K562 (cell line): ENCODE results near the gene MAPKAPK2. TPM values are rescaled to one million over a fixed set of nuclear protein-coding genes. Genes with fewer than 3 reads are reported as not detected.

Experiments used
- ATAC-seq: fragments of 200-7000 bp; cut with Tn5 transposase; 3 replicates; pipeline ENCODE4 v1.9.1; 2020; ENCODE audit warnings: moderate library complexity
- BruUV-seq: library from RNA; stranded (reverse); fragments of 400-500 nt; replicated peaks from 2 replicates; lab custom pipeline; 2021; lab: Mats Ljungman, UMichigan
- CTCF ChIA-PET: fragments of 300-600 bp; formaldehyde crosslinking; extraction: SDS; loops from one replicate; lab custom pipeline; 2021; ENCODE audit warnings: low intra/inter-chr PET ratio; lab: Yijun Ruan, JAX
- POLR2A ChIA-PET: fragments of 300-600, 350-650 bp; sonication (Branson Sonifier 250); formaldehyde crosslinking; extraction: SDS; loops from one replicate; lab custom pipeline; 2021; ENCODE audit warnings: antibody characterized with exemption, inconsistent platforms; lab: Yijun Ruan, JAX
- DNase-seq, 4 experiments: peaks; one replicate each; pipeline versions ENCODE4 v3.0.0 to v3.0.0-alpha.2; 2011 to 2018; ENCODE audit warnings: low spot score in 3 of 4, mixed read lengths in 3 of 4; ENCODE audit errors: extremely low read depth in 1 of 4
- FAIRE-seq: peaks from 2 replicates; lab custom pipeline; 2011; peaks lifted over from hg19 to GRCh38; lab: Jason Lieb, UNC
- H2AFZ ChIP-seq: 2 replicates; pipeline ENCODE4 v1.6.0; 2011; ENCODE audit warnings: low read depth, low read length, control low read depth, inconsistent platforms
- H3K27ac ChIP-seq: fragments of 200-600 bp; 3 replicates; pipeline ENCODE4 v1.8.0; 2011; ENCODE audit warnings: low read depth, mild to moderate bottlenecking, control low read depth, inconsistent platforms, low read length, moderate library complexity, mixed read lengths; ENCODE audit errors: extremely low read depth
- H3K27me3 ChIP-seq, 2 experiments: fragments of 300-600 bp in 1 of 2; 2 replicates in 1 of 2; 3 replicates in 1 of 2; pipeline versions ENCODE4 v1.6.0 to v1.8.0; 2011; ENCODE audit warnings: inconsistent platforms in 2 of 2, low read length in 2 of 2, mild to moderate bottlenecking in 1 of 2, mixed read lengths in 1 of 2, moderate library complexity in 1 of 2; ENCODE audit not compliant: control insufficient read depth in 2 of 2, insufficient read depth in 2 of 2
- H3K36me3 ChIP-seq: fragments of 300-600 bp; 3 replicates; pipeline ENCODE4 v1.8.0; 2011; ENCODE audit warnings: mild to moderate bottlenecking, low read length, inconsistent platforms; ENCODE audit not compliant: control insufficient read depth, insufficient read depth
- H3K4me1 ChIP-seq, 2 experiments: fragments of 200-600 bp in 1 of 2; replicated peaks in 1 of 2; 2 replicates in 1 of 2; 3 replicates in 1 of 2; pipeline versions ENCODE4 v1.5.1 to v1.8.0; 2011; ENCODE audit warnings: inconsistent platforms in 2 of 2, low read length in 2 of 2, mild to moderate bottlenecking in 1 of 2, mixed read lengths in 1 of 2, moderate library complexity in 1 of 2; ENCODE audit not compliant: control insufficient read depth in 2 of 2, insufficient read depth in 2 of 2
- H3K4me2 ChIP-seq: 2 replicates; pipeline ENCODE4 v1.6.1; 2011; ENCODE audit warnings: low read length, control low read depth, inconsistent platforms, mixed read lengths; ENCODE audit not compliant: insufficient read depth
- H3K4me3 ChIP-seq: fragments of 200-600 bp; sonication (generic), shearing (Covaris generic); 2 replicates; pipeline ENCODE4 v1.5.1; 2016; ENCODE audit warnings: control low read depth, inconsistent platforms
- H3K79me2 ChIP-seq: fragments of 200-600 bp; 3 replicates; pipeline ENCODE4 v1.8.0; 2011; ENCODE audit warnings: low read length, inconsistent platforms; ENCODE audit not compliant: control insufficient read depth, insufficient read depth
- H3K9ac ChIP-seq, 2 experiments: 2 replicates each; pipeline versions ENCODE4 v1.6.0 to v1.6.1; 2011; ENCODE audit warnings: low read depth in 2 of 2, low read length in 2 of 2, control low read depth in 1 of 2, inconsistent platforms in 1 of 2, mild to moderate bottlenecking in 1 of 2, mixed read lengths in 1 of 2; ENCODE audit not compliant: insufficient read depth in 1 of 2
- H3K9me1 ChIP-seq: one replicate; pipeline ENCODE4 v1.6.0; 2011; ENCODE audit warnings: inconsistent platforms, mild to moderate bottlenecking, low read length, moderate library complexity; ENCODE audit not compliant: control insufficient read depth, insufficient read depth
- H3K9me3 ChIP-seq: replicated peaks from 2 replicates; pipeline ENCODE4 v1.5.1; 2011; ENCODE audit warnings: low read depth, low read length, inconsistent platforms; ENCODE audit not compliant: control insufficient read depth, insufficient read depth
- H4K20me1 ChIP-seq: replicated peaks from 2 replicates; pipeline ENCODE4 v1.6.1; 2011; ENCODE audit warnings: low read length, inconsistent platforms, mixed read lengths; ENCODE audit not compliant: control insufficient read depth, insufficient read depth
- CBFA2T3 ChIP-seq: fragments of 450-650 bp; IDR thresholded peaks from 2 replicates; pipeline ENCODE4 v1.6.1; 2017
- EGR1 ChIP-seq: fragments of 450-650 bp; conservative IDR thresholded peaks from 2 replicates; pipeline ENCODE4 v1.6.1; 2017; ENCODE audit warnings: mild to moderate bottlenecking
- IFI16 ChIP-seq: fragments of 250-450 bp; sonication (Bioruptor Pico); IDR thresholded peaks from 2 replicates; pipeline ENCODE4 v2.1.2; 2022; ENCODE audit warnings: mild to moderate bottlenecking, inconsistent platforms
- KDM1A ChIP-seq, 2 experiments: fragments of 450-650 bp; IDR thresholded peaks; 2 replicates each; pipeline ENCODE4 v1.6.1; 2016; ENCODE audit warnings: mild to moderate bottlenecking in 2 of 2
- L3MBTL2 ChIP-seq: fragments of 450-650 bp; IDR thresholded peaks from 2 replicates; pipeline ENCODE4 v1.6.1; 2016; ENCODE audit warnings: mild to moderate bottlenecking, moderate library complexity
- PKNOX1 ChIP-seq: fragments of 450-650 bp; IDR thresholded peaks from 2 replicates; pipeline ENCODE4 v1.6.1; 2016
- RCOR1 ChIP-seq, 2 experiments: IDR thresholded peaks; 2 replicates each; pipeline ENCODE4 v1.6.1; 2012; ENCODE audit warnings: low read depth in 2 of 2, low read length in 2 of 2, borderline replicate concordance in 1 of 2, improper control_type of control experiment in 1 of 2
- SAFB ChIP-seq: fragments of 200-400 bp; formaldehyde crosslinking; IDR thresholded peaks from 2 replicates; pipeline ENCODE4 v1.6.1; 2017; ENCODE audit warnings: low read depth, low read length, borderline replicate concordance
- TAL1 ChIP-seq: fragments of 450-650 bp; IDR thresholded peaks from 2 replicates; pipeline ENCODE4 v1.6.1; 2016; ENCODE audit warnings: mild to moderate bottlenecking
- TEAD4 ChIP-seq, 2 experiments: sonication (generic) in 1 of 2; formaldehyde crosslinking in 1 of 2; IDR thresholded peaks; 2 replicates each; pipeline versions ENCODE4 v1.6.1 to v1.8.0; 2012 to 2022; ENCODE audit warnings: borderline replicate concordance in 1 of 2, inconsistent platforms in 1 of 2, low read length in 1 of 2, mild to moderate bottlenecking in 1 of 2, missing genetic modification reagents in 1 of 2
- ZNF12 ChIP-seq: sonication (generic); formaldehyde crosslinking; IDR thresholded peaks from 2 replicates; pipeline ENCODE4 v1.4.0; 2020; ENCODE audit warnings: mild to moderate bottlenecking, missing genetic modification reagents
- WGBS: fragments of 100-300 bp; shearing (Covaris generic); methylation state at CpG from one replicate; pipeline ENCODE4 v1.1.6; 2016; ENCODE audit warnings: low coverage, mixed read lengths; ENCODE audit not compliant: insufficient coverage; ENCODE audit errors: missing lambda C conversion rate; 5-methylcytosine and 5-hydroxymethylcytosine counted together
- in situ Hi-C: fragments of 300-500 bp; cut with MboI; formaldehyde crosslinking; loops from 4 replicates; pipeline ENCODE4 v1.15.0; 2018; ENCODE audit warnings: inconsistent platforms, mixed read lengths
- intact Hi-C: fragments of 100-400 bp; cut with micrococcal nuclease; formaldehyde crosslinking; loops from 2 replicates; pipeline ENCODE4 v1.14.2; 2022
- polyA plus RNA-seq, 8 experiments: library from polyadenylated mRNA; depleted of rRNA in 4 of 8; stranded (reverse) in 5 of 8; unstranded in 3 of 8; fragments of >200 nt; fragmentation: Nextera tagmentation in 2 of 8; fragmentation: Illumina TruSeq in 1 of 8; extraction: Ambion mirVana in 2 of 8; extraction: Trizol in 1 of 8; gene quantifications; 2 replicates each; pipeline versions ENCODE4 v1.2.1 to v1.2.3, GENCODE V29; 2011 to 2014; ENCODE audit warnings: inconsistent platforms in 1 of 8, missing spikeins in 1 of 8
- total RNA-seq, 7 experiments: library from RNA; depleted of rRNA in 6 of 7; stranded (reverse); fragments of >200 nt in 6 of 7; fragmentation: Illumina TruSeq in 2 of 7; extraction: Trizol in 2 of 7; gene quantifications; 2 replicates each; pipeline versions ENCODE4 v1.2.1 to v1.2.3, GENCODE V29; 2011 to 2021; ENCODE audit warnings: low replicate concordance in 1 of 7
- TF ChIP-seq, protein P1 (sequence below), 2 experiments: fragments of 450-650 bp; formaldehyde crosslinking in 1 of 2; IDR thresholded peaks; 2 replicates each; pipeline versions ENCODE4 v1.4.0 to v1.6.1; 2014 to 2020; ENCODE audit warnings: mild to moderate bottlenecking in 2 of 2, borderline replicate concordance in 1 of 2, low read depth in 1 of 2

The MAPKAPK2 gene
- total and polyA plus RNA-seq, 9 of the 15 experiments (the other 6 are each of a cell fraction or from before 2014, with no cell fraction given), result 0.63 to 94.2 (median 52.1) TPM

- no peaks in the 10 kb centered on the region for H3K27me3 ChIP-seq
- no peaks in the 10 kb centered on the region for H3K9me1 ChIP-seq
- FAIRE-seq (no peak), ATAC-seq (no peak), DNase-seq (peak in 1 of 4 experiments; percentile 18)
- whole genome bisulfite sequencing, result 50% methylated on average over 2 of the region's 2 CpGs
- peaks cover 96% of the 10 kb centered on the region for H3K79me2 ChIP-seq
- no peaks in the 10 kb centered on the region for H3K9me3 ChIP-seq
- BruUV-seq, result no TSS peak
- POLR2A ChIA-PET, result interaction anchor here (1.0 to 10.6 kb wide), 6 partner anchors 10 to 19 kb away, joined by 3 to 130 read pairs (median 6); no protein-coding TSS in a partner anchor
- no peak overlapping the region for H2AFZ ChIP-seq
- CTCF ChIA-PET, result no interaction called here
- H3K4me2 ChIP-seq, result no peak overlapping the region
- no peak overlapping the region for H3K27ac ChIP-seq
- intact Hi-C loops, result no loop called here
- no peak overlapping the region; a peak in 1 of 4 replicates for H3K9ac ChIP-seq
- peaks cover 6 to 15% of the 10 kb centered on the region in 2 experiments; a peak in 3 of 5 replicates for H3K4me1 ChIP-seq
- H3K4me3 ChIP-seq, result no peak overlapping the region
- peaks cover 66% of the 10 kb centered on the region for H4K20me1 ChIP-seq
- in situ Hi-C loops, result no loop called here
- peaks cover 22% of the 10 kb centered on the region; the same call in 2 of the 3 replicates for H3K36me3 ChIP-seq
- TF ChIP-seq RCOR1 (IDR thresholded peaks at IDR 0.05; ENCODE audit: borderline replicate concordance in 1 of 2, low read depth in 2 of 2, low read length in 2 of 2) (peak in 1 of 2 experiments; percentile 55; a peak in 1 of 4 replicates), KDM1A (IDR thresholded peaks at IDR 0.05) (peak; percentile 91 to 92), L3MBTL2 (no peak), IFI16 (CRISPR knock-in tag) (no peak), SAFB (no peak), ZNF12 (CRISPR knock-in tag) (peak; percentile 55; the same call in 1 of the 2 replicates), PKNOX1 (no peak), EGR1 (peak; percentile 51; the same call in 1 of the 2 replicates), CBFA2T3 (peak; percentile 86), TAL1 (peak; percentile 50; the same call in 1 of the 2 replicates), TEAD4 (IDR thresholded peaks at IDR 0.05; ENCODE audit: low read length) (peak; percentile 80), TEAD4 (CRISPR knock-in tag; IDR thresholded peaks at IDR 0.05; ENCODE audit: borderline replicate concordance) (no peak)
- TF ChIP-seq, protein P1, sequence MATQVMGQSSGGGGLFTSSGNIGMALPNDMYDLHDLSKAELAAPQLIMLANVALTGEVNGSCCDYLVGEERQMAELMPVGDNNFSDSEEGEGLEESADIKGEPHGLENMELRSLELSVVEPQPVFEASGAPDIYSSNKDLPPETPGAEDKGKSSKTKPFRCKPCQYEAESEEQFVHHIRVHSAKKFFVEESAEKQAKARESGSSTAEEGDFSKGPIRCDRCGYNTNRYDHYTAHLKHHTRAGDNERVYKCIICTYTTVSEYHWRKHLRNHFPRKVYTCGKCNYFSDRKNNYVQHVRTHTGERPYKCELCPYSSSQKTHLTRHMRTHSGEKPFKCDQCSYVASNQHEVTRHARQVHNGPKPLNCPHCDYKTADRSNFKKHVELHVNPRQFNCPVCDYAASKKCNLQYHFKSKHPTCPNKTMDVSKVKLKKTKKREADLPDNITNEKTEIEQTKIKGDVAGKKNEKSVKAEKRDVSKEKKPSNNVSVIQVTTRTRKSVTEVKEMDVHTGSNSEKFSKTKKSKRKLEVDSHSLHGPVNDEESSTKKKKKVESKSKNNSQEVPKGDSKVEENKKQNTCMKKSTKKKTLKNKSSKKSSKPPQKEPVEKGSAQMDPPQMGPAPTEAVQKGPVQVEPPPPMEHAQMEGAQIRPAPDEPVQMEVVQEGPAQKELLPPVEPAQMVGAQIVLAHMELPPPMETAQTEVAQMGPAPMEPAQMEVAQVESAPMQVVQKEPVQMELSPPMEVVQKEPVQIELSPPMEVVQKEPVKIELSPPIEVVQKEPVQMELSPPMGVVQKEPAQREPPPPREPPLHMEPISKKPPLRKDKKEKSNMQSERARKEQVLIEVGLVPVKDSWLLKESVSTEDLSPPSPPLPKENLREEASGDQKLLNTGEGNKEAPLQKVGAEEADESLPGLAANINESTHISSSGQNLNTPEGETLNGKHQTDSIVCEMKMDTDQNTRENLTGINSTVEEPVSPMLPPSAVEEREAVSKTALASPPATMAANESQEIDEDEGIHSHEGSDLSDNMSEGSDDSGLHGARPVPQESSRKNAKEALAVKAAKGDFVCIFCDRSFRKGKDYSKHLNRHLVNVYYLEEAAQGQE (IDR thresholded peaks at IDR 0.05; ENCODE audit: borderline replicate concordance), result peak; percentile 18; the same call in 1 of the 2 replicates
- TF ChIP-seq, protein P1 (CRISPR knock-in tag; IDR thresholded peaks at IDR 0.05; ENCODE audit: low read depth), result no peak
Observed at GRCh38 chr1:206700445-206701036, 15.8 kb downstream of the MAPKAPK2 start.
